Stimulated activated naive CD8-positive, alpha-beta T cell treated with anti-CD3 and anti-CD28 coated beads, Interleukin-15, Interleukin-2, amounts not matched to agents 100 ng/mL and 50 ng/mL, for 24 hours (primary cell): ENCODE data around the gene MTMR10.

Experiments
- H3K27ac Mint-ChIP-seq: one replicate; pipeline ENCODE4 v1.8.0; 2021; ENCODE audit warnings: mild to moderate bottlenecking, mixed read lengths
- H3K27me3 Mint-ChIP-seq: one replicate; pipeline ENCODE4 v1.8.0; 2021; ENCODE audit warnings: mixed read lengths
- H3K36me3 Mint-ChIP-seq: one replicate; pipeline ENCODE4 v1.8.0; 2021; ENCODE audit warnings: low read depth, mixed read lengths
- H3K4me1 Mint-ChIP-seq: one replicate; pipeline ENCODE4 v1.8.0; 2021; ENCODE audit warnings: low read depth, mixed read lengths
- H3K4me3 Mint-ChIP-seq: one replicate; pipeline ENCODE4 v1.8.0; 2021; ENCODE audit warnings: mild to moderate bottlenecking, mixed read lengths
- H3K9me3 Mint-ChIP-seq: one replicate; pipeline ENCODE4 v1.8.0; 2021; ENCODE audit warnings: mixed read lengths

The MTMR10 gene, protein sequence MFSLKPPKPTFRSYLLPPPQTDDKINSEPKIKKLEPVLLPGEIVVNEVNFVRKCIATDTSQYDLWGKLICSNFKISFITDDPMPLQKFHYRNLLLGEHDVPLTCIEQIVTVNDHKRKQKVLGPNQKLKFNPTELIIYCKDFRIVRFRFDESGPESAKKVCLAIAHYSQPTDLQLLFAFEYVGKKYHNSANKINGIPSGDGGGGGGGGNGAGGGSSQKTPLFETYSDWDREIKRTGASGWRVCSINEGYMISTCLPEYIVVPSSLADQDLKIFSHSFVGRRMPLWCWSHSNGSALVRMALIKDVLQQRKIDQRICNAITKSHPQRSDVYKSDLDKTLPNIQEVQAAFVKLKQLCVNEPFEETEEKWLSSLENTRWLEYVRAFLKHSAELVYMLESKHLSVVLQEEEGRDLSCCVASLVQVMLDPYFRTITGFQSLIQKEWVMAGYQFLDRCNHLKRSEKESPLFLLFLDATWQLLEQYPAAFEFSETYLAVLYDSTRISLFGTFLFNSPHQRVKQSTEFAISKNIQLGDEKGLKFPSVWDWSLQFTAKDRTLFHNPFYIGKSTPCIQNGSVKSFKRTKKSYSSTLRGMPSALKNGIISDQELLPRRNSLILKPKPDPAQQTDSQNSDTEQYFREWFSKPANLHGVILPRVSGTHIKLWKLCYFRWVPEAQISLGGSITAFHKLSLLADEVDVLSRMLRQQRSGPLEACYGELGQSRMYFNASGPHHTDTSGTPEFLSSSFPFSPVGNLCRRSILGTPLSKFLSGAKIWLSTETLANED

DNA sequence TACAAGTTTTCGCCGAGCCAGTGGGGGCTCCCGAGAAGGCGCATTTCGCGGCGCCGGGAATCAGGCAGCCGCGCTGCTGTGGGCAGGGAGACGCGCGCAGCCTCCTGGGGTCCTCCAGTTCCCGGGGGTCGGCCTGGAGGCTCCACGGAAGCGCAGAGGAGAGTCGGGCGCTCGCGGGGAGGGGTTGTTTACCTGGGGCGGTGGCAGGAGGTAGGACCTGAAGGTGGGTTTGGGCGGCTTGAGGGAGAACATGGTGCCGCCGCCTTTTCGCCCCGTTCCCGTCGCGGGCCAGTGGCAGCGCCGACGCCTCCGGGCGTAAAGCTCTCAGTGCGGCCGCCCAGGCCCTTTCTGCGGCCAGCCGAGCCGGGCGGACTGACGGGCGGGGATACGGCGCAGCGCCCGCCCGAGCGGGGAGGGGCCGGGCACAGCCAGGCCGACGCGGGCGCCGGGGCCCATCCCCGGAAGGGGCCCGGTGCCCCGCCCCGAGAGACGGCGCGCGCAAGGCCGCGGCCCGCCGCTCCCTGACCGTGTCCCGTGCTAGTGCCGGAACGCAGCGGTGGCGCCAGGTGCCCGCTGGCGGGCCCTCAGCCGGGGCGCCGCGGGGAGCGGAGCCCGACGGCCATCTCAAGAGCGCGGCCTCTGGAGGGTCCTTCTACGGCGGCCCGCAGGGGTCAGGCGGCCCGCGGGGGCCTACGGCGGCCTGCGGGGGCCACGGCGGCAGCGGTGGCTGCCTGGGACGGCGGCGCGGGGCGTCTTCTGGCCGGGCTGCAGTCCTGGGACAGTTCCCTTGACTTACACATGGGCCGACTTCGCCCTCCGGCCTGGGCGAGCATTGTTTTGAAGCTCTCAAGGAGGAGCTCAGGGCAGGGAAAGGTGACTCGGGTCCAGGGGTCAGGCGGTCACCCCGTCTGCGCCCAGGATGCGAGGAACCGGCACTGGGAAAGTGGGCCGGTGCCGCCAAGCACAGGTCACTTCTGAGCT, at the start of gene MTMR10:
Gene MTMR10, minus strand, starts transcription at position 374 of the 981 bp plus-strand sequence. Its CDS starts 122 bp downstream, at position 252.
- Mint-ChIP-seq H3K4me1 (peaks cover 32% of the 10 kb centered on the region), H3K36me3 (peaks cover 9% of the 10 kb centered on the region), H3K9me3 (no peaks in the 10 kb centered on the region), H3K27me3 (no peaks in the 10 kb centered on the region), H3K4me3 (peak within 1 kb of the TSS; percentile 93), H3K27ac (peak within 1 kb of the TSS; percentile 79)

DNA sequence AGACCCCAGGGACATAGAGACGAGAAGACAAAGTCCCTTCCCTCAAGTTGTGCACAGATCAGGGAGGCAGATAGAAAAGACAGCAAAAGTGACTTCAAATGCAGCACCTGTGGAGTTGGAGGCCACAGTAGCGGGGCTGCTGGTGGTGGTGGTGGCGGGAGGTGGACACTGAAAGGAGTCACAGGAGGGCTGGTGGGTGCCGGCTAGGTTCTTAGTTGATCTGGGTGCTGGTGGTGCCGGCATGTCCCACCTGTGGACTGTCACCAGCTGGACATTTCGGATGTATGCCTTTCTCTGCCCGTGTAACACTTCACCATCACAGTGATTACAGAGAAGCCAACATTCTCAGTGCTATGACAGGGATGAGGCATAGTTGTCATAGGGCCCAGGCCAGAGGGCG, 49.2 kb upstream of the MTMR10 start:
- H3K4me3 Mint-ChIP-seq, result no peak overlapping the region
- no peaks in the 10 kb centered on the region for H3K9me3 Mint-ChIP-seq
- H3K27ac Mint-ChIP-seq, result no peak overlapping the region
- no peaks in the 10 kb centered on the region for H3K4me1 Mint-ChIP-seq
- no peaks in the 10 kb centered on the region for H3K27me3 Mint-ChIP-seq
- no peaks in the 10 kb centered on the region for H3K36me3 Mint-ChIP-seq

DNA sequence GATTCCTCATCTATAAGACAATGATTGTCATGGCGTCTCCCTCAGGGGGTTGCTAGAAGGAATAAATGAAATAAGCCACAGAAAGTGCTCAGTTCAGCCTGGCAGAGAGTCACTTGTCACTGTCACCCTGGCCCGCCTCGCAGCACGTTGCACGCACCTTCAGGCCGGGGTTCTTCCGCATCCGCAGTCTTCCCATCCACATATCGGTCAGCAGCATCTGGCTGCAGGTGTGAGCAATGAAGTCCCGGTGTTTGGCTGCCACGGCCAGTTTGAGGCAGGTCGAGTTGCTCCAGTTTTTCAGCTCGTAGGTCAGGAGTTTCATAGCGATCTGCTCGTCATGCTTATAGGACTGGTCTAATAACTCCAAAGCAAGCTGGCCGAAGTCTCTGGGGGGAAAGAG, 48.5 kb upstream of the MTMR10 start:
- Mint-ChIP-seq H3K27ac (no peak overlapping the region), H3K9me3 (no peaks in the 10 kb centered on the region), H3K27me3 (no peaks in the 10 kb centered on the region), H3K4me3 (no peak overlapping the region), H3K4me1 (no peaks in the 10 kb centered on the region), H3K36me3 (no peaks in the 10 kb centered on the region)

DNA sequence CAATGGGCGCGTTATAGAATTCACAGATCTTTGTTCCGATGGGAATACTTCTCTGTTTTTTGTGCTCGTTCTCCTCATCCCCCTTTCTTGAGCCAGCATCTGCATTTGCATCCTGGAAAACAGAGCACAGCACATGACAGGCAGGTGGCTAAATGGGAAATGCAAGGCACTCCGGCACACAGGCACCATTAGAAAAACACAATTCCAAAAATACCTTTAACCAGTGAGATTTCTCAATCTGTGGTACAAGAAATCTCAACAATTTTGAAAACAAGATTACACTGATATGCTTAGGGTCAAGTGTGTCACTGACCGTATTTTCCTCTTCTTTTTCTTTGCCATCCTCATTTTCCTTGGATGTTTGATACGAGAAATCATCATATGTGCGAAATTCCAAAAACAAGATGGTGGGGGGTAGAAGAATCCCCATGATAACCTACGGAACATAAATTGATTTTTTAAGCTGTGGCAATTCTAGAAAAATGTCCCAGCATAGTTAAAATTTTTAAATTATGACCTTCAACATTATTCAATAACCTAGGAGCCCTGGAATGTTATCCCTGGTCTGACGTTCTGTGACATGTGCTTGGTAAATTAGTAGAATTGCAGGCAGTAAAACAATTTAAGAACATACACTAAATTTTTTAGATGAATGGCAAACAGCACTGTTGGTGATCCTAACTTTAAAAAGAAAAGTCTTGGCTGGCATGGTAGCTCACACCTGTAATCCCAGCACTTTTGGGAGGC, 46.5 kb upstream of the MTMR10 start:
- no peak overlapping the region for H3K4me3 Mint-ChIP-seq
- H3K36me3 Mint-ChIP-seq, result no peaks in the 10 kb centered on the region
- no peak overlapping the region for H3K27ac Mint-ChIP-seq
- H3K9me3 Mint-ChIP-seq, result no peaks in the 10 kb centered on the region
- H3K27me3 Mint-ChIP-seq, result no peaks in the 10 kb centered on the region
- H3K4me1 Mint-ChIP-seq, result no peaks in the 10 kb centered on the region

DNA sequence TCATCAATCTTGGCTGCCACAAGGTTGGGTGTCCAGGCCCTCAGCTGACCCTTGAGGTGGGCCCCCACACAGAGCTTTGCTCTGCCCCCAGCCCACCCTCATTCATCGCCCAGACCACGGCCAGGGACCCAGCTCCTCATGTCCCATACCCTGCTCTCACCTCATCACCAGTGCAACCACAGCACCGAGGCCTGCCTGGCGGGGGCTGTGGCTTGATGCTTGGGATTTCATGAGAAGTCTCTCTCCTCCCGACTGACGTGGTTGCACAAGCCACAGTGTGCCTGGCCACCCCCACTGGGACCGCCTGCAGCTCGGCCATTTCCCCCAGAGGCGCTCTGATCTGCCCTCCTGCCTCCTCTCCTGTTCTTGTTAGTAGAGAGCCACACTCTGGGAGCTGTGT, 45.4 kb upstream of the MTMR10 start:
- Mint-ChIP-seq H3K4me3 (no peak overlapping the region), H3K27me3 (no peaks in the 10 kb centered on the region), H3K27ac (no peak overlapping the region), H3K9me3 (no peaks in the 10 kb centered on the region), H3K4me1 (peaks cover 2% of the 10 kb centered on the region), H3K36me3 (no peaks in the 10 kb centered on the region)

DNA sequence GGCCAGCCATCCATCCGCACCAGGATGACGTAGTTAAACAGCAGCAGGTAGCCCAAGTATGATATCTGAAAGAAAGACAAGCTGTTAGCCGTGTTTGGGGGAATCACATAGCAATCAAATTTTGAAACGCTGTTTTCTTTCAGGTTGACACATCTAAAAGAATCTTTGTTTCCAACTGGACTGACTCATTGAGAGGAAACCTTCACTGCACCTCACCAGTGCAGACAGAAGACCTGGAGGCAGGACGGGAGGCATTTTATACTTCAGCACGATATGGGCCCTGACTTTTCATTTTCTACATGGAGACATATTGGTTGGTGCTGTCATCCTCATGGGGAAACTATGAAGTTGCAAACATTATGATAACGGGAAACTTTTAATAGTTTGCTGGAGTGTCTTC, 44.2 kb upstream of the MTMR10 start:
- peaks cover 6% of the 10 kb centered on the region for H3K4me1 Mint-ChIP-seq
- H3K27me3 Mint-ChIP-seq, result no peaks in the 10 kb centered on the region
- H3K36me3 Mint-ChIP-seq, result no peaks in the 10 kb centered on the region
- no peak overlapping the region for H3K4me3 Mint-ChIP-seq
- H3K9me3 Mint-ChIP-seq, result no peaks in the 10 kb centered on the region
- H3K27ac Mint-ChIP-seq, result no peak overlapping the region

DNA sequence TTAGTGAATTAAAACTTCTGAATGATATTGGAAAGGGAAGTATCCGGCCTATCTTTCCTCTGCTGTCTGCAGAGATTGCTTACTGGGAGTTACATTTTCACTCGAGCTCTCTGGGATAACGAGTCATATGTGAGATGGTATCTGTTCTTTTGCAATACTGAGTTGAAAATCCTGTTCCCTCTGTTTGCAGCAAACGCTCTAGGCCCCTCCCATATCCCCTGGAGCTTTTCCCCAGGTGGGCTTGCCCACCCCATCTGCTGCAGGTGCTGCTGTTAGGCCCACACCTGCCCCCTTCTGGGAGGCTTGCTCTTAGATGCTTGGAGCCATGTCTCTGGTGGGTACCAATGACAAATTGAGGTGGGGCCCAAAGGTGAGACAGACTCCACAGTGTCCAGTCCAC, 42.7 kb upstream of the MTMR10 start:
- H3K4me1 Mint-ChIP-seq, result peaks cover 6% of the 10 kb centered on the region
- H3K9me3 Mint-ChIP-seq, result no peaks in the 10 kb centered on the region
- no peaks in the 10 kb centered on the region for H3K36me3 Mint-ChIP-seq
- no peak overlapping the region for H3K27ac Mint-ChIP-seq
- no peaks in the 10 kb centered on the region for H3K27me3 Mint-ChIP-seq
- no peak overlapping the region for H3K4me3 Mint-ChIP-seq

DNA sequence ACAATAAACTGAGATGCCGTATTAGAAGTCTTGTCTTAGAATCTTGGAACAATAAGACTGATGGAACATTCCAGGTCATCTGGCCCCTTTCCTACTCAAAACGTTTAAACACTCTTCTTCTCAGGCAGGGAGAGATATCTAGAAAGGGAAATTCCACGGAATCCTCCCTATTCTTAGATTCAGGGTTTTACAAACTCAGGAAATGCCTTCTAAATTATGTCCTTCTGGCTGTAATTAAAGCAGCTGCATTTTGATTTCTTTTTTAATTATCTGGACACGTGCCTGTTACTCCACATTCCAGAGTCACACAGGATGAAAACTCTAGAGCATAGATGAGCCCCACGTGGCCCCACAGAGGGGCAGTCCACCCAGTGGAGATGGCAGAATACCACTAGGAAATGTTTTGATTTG, 41.5 kb upstream of the MTMR10 start:
- H3K27me3 Mint-ChIP-seq, result no peaks in the 10 kb centered on the region
- H3K4me1 Mint-ChIP-seq, result peaks cover 6% of the 10 kb centered on the region
- H3K9me3 Mint-ChIP-seq, result no peaks in the 10 kb centered on the region
- H3K36me3 Mint-ChIP-seq, result no peaks in the 10 kb centered on the region
- no peak overlapping the region for H3K27ac Mint-ChIP-seq
- no peak overlapping the region for H3K4me3 Mint-ChIP-seq

DNA sequence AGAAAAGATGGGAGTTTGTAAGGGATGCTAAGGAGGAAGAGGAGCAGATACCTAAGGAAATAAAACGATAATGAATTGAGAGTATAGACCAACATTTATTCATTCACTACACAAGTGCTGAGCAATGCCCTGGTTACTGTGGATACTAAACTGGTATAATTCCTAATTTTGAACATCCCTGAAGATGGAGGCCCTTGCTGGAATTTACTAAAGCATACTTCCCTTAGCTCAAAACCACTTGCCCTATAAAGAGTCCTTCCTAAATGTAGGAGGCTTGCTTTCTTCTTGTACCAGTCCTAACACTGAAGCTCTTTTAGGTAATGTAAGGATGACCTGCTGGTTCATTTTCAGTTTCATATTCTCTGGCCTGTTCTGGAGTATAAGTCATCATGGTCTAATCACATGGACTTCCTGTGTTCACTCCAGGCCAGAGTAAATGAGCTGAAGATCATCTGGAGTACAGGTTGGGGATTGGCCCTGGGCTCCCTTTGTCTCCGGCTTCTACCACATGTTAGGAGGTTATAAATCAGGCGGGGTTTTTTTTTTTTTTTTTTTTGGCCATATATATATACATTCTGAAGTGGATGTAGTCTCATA, 40.1 kb upstream of the MTMR10 start:
- no peak overlapping the region for H3K27ac Mint-ChIP-seq
- no peaks in the 10 kb centered on the region for H3K9me3 Mint-ChIP-seq
- H3K27me3 Mint-ChIP-seq, result no peaks in the 10 kb centered on the region

DNA sequence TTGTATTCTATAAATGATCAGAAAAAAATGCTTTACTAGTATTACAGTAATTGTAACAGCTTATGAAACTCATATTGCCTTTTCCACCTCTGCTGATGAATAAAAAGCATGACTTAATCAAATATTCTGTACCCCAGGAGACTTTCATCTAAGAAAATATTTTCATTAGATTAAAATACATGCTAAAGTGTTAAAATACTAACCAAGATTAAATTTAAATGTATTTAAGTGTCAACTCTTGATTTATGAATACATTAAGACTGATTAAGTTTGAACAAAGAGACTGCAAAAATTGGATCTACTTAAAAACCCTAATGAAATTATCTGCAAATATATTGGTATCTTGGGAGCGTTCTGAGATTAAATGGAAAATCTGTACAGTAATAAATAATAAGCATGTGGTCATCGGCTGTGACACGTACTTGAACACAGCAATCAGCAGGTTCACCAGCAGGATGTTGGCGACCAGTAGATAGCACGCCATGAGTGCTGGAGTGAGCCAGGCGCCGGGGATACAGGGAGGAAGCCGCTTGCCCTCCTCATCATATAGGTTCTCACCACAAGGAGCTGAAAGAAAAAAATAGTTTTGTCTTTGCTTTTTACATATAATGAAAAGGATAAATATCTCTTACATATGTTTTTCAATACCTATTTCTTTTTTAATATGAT, 36.6 kb upstream of the MTMR10 start:
- Mint-ChIP-seq H3K4me3 (no peak overlapping the region), H3K27me3 (no peaks in the 10 kb centered on the region), H3K36me3 (no peaks in the 10 kb centered on the region), H3K4me1 (peaks cover 11% of the 10 kb centered on the region), H3K9me3 (no peaks in the 10 kb centered on the region), H3K27ac (no peak overlapping the region)

More for the DNA sequence above, 40.1 kb upstream of the MTMR10 start:
- Mint-ChIP-seq H3K4me1 (peaks cover 6% of the 10 kb centered on the region), H3K36me3 (no peaks in the 10 kb centered on the region), H3K4me3 (no peak overlapping the region)

DNA sequence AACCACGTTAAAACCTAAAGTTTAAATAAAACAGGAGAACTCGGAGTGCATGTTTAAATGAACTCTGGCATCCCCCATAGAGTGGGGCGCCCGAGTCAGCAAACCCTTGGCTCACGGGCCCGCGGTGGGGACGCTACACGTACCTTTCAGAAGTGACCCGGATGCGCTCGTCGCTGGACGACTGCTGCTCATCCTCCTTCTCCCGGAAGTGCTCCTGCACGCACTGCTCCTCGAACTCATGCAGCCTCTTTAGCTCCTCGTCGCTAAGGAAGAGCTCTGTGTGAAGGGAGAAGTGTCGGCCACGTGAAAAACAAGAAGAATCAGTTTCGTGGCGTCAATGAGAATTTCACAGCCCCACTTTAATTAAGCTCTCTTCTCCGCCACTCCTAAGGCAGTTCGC, 34.6 kb upstream of the MTMR10 start:
- Mint-ChIP-seq H3K4me1 (peaks cover 7% of the 10 kb centered on the region), H3K36me3 (no peaks in the 10 kb centered on the region), H3K27ac (no peak overlapping the region), H3K27me3 (no peaks in the 10 kb centered on the region), H3K9me3 (no peaks in the 10 kb centered on the region), H3K4me3 (no peak overlapping the region)

DNA sequence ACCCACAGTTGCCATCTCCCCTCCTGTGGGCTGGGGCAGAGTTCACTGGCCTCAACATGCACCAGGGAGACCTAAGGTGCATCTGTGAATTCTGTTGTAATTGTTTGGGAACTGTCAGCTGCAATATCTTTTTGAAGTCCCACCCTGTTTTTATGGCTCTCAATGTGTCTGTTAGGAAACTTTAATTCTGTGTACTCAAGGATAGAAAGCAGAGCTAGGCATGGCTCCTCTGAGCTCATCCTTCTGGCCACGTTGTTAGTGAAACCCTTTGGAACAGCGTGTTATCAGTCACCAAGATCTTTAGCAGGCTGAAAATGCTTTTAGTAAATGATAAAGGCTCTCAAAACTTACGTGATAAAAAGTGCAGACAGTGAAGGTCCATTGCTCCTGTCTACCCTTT, 33.6 kb upstream of the MTMR10 start:
- H3K4me1 Mint-ChIP-seq, result peaks cover 7% of the 10 kb centered on the region
- H3K9me3 Mint-ChIP-seq, result no peaks in the 10 kb centered on the region
- H3K27ac Mint-ChIP-seq, result no peak overlapping the region
- H3K4me3 Mint-ChIP-seq, result no peak overlapping the region
- no peaks in the 10 kb centered on the region for H3K27me3 Mint-ChIP-seq
- no peaks in the 10 kb centered on the region for H3K36me3 Mint-ChIP-seq

DNA sequence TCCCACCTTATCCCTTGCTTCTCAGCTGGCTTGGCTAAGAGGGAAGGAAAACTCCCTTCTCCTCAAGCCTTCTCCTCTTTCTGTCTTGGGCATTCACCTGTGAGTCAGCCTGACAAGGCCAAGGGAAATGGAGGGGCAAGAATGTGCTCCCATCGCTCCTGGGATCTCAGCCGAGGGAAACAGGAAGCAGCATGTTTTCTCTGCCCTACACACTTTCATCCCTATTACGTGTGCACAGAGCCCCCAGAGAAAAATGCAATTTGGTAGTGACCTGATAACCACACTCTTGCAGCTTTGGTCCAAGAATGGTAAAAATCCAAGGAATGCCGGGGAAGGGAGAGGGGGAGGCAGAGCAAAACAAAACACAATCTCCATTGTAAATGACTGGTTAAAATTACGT, 32.9 kb upstream of the MTMR10 start:
- Mint-ChIP-seq H3K9me3 (no peaks in the 10 kb centered on the region), H3K4me1 (peaks cover 7% of the 10 kb centered on the region), H3K27me3 (no peaks in the 10 kb centered on the region), H3K27ac (no peak overlapping the region), H3K36me3 (no peaks in the 10 kb centered on the region), H3K4me3 (no peak overlapping the region)
